GM21717 (cell line): ENCODE measurements around the gene SCN1A.

Source experiments
- ATAC-seq: cut with Tn5 transposase; IDR thresholded peaks from one replicate; pipeline ENCODE4 v1.9.1; 2021; ENCODE audit warnings: mild to moderate bottlenecking, moderate library complexity; ENCODE audit not compliant: unreplicated experiment

SCN1A gene

DNA sequence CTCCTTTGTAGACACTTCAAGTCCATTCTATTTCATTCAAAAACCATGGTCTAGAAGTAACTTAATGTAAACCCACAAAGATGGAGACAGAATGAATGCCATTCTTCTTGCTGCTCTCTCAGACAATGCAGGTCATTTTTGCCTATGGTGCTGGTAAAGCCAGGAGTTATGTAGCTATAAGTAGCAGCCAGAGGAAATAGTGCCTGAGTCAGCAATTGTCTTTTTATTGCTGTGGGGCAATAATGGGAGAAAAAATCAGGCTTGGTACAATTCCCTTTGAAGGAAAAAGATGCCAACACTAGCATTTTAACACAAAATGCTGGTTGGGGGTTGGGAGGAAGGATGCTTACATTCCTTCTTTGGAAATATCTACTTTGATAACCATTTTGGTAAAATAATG is 43.5 kb downstream of the SCN1A start:
- ATAC-seq: no peak

DNA sequence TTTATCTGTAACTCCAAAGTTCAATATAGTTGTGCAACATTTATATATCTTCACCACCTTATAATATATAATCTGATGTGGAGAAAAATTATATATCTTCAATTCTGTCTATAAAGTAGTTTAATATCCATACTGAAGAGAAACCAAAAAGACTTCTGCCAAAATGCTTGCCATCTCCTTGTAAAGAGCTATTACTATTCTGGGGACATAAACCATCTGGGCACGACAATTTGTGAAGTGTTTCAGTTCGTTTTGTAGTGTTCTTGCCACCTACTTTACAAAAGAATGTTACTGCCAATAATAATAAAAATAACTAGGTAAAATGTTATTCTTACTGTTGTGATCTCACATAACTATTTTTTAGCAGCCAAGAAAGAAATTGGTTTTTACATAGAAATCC is 45.1 kb downstream of the SCN1A start:
- no peak for ATAC-seq

GRCh38 chr2:166081852-166082251 is 46.0 kb downstream of the SCN1A start:
- ATAC-seq: no peak

GRCh38 chr2:166081131-166081632 is 46.6 kb downstream of the SCN1A start:
- ATAC-seq: no peak

DNA sequence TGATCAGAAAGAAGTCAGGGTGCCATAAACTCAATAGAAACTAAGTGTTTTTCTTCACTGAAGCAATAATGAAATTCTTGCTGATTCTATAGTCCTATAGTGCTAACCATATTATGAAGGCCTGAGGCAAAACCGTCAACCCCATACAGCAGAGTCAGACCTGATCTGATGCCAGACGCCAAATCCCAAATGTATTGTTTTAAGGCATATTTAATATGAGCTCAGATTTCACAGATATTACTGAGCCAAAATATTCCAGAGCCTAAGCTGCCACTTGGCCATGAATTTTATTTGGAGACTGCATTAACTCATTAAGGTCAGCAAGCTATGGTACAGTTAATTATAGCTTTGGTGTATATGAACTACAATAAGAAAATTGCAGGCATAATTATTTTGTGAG is 53.4 kb downstream of the SCN1A start:
- ATAC-seq: no peak

DNA sequence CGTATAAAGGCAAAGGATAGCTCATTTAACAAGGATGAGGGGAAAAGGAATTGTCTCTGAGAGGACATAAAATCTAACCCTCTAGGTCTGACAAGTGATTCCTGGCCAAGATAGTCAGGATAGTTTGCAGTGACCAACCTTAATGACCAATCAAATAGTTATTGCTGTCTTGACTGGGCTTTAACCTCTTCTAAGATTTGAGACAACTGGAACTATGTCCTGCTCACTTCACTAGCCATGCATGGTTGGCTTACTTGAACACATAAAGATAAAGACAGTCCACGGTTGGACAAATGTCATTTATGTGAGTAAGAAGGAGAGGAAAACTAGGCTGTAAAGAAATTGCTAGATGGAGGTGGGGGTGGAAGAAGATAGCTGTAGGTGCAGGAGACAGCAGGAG is 53.8 kb downstream of the SCN1A start:
- no peak for ATAC-seq

GRCh38 chr2:166070231-166070630 is 57.6 kb downstream of the SCN1A start:
- no peak for ATAC-seq

DNA sequence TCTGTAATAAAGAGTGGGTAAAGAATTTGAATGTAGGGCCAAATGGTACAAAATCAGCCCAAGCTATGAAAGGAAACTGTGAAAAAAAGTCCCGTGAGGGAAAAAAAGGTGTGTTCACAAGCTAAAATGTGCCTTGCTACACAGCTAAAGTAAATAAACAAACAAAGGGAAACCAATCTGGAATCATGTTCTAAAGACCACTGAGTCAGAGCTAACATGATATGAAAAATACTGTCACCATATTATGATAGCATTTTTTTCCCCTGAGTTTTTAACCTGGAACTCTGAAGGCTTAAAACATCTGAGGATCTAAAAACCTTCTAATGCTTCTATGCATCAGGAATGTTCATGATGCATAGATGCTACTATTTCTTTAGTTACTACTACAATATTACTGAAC is 58.8 kb downstream of the SCN1A start:
- no peak for ATAC-seq

- ATAC-seq: no peak
Measured at GRCh38 chr2:166067229-166067628, 60.6 kb downstream of the SCN1A start.

DNA sequence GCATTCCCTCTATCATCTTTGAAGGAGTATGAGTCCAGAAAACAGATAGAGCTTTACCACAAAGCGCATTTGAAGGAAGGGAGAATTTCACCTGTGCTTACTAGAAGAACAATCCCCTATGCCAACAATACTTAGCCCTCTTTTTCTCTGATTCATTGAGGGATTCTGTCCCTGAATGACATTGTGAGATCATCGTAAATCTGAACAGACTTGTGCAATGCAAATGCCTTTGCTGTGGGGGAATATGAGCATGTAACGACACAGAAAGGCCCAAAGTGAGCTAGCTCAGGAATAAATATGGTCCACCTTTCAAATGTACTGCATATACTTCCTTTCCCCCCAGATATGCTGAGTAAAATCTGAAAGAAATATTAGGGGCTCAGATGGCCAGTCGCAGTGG is 67.6 kb downstream of the SCN1A start:
- no peak for ATAC-seq

DNA sequence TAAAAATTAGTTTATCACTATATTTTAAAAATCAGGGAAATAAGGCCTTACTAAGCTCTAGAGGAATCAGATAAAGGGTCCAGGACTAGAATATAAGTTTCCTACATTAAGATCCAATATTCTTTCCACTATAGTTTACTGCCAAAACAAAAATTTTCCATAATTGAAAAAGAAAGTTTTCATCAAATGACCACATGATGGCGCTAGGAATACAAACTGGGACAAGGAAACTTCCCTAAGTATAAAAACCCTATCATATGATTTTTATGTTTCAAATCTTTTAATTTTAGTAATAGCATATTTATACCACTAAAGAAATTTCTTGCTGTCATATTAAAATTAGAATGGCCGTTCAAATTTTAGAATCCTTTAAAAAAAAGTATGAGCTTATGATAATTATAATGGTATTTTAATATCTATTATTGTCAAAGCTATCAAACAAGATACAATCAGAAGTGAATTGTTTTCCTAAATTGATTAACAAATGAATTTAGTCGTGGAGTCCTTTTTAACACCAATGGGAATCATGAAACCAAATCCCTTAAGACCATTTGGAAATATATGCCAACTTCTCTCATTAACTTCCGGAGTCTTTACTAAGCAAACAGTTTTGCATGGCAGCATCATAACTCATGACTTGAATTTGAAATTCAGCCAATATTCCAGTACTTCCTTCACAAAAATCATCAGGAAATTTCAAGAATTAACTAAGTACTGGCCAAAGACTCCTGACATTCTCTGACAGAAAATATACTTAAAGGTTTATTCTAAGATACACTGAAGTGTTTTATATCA is 70.3 kb downstream of the SCN1A start:
- no peak for ATAC-seq

- ATAC-seq: no peak
Measured at GRCh38 chr2:166044853-166045483, 82.9 kb downstream of the SCN1A start.

DNA sequence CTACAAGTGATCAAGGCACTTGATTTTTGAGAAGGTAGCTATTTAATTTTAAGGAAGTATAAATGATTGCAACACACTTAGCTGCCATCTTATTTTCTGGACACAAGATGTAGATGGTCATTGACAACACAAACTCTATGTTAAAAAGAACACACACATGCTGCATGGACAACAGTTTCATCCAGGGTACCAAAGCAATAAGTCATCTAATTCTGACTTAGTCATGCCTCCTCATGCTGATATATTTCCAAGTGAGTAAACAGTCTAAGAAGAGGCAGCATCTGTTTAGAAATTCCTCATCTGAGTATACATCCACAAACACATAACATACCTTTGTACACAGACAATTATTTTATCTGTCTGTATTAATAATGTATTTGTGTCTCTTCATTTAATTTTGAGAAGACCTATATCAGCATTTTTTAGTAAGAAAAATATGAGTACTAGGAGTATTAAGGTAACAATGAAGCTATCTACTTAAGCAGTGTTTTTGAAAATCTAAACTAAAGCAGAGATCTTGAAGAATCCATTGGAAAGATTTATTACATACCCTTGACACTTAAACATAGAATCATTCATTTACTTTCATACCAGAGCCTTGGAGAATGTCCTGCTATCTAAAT is 84.9 kb downstream of the SCN1A start:
- ATAC-seq: no peak

DNA sequence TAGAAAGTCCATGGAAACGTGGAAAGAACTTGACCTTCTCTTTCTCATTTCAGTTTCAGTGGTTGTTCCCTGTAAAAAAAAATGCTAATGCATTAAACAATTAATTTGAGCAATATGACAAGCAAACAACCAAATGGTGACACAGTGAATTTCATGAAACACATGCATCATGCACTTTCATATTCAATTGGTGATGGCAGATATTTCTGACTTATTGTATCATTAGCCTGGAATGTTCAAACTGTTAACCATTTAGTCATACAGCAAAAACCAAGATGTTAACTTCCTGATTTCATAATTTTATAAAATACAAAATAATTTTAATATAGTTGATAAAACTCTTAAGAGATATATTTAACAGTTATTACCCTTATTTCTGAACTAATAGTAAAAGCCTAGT is 85.5 kb downstream of the SCN1A start:
- no peak for ATAC-seq

GRCh38 chr2:166041613-166042012 is 86.2 kb downstream of the SCN1A start:
- ATAC-seq: no peak

GRCh38 chr2:166032361-166032760 is 95.5 kb downstream of the SCN1A start:
- ATAC-seq: no peak

DNA sequence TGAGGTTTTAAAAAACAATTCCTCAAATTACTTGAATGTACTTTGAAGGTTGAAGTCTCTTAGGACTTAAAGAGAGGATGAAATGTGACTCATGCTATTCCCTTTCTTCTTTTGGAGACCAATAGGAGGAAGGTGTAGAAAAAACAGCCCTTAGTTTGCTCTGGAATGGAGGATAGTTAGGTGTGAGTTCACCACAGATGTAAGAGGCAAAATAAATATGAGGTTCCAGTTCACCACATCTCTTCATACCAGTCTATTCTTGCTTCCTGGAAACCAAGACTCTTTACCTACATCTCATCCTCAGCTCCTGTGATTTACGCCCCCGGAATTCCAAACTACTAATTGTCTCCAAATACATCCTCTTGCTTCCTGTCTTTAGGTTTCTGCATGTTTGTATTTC is 96.8 kb downstream of the SCN1A start:
- ATAC-seq: no peak

- no peak for ATAC-seq
Measured at GRCh38 chr2:166025313-166025712, 102.5 kb downstream of the SCN1A start.

DNA sequence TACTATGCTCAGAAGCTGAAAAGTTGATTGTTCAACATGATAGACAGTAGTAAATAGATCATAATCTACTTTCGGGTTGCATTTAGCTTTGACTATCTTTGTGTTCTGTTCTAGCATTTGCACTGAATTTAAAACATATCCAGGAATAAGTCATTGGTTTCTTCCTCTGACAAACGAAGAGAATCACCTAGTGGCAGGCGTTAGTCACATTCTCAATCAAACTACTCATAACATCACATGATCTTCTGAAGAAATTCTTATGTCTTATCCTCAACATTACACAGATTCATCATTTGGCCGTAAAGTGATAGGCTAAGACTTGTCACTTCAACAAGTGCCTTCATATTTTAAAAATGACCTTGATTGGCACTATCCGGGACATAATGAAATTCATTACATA is 110.6 kb downstream of the SCN1A start:
- no peak for ATAC-seq

GRCh38 chr2:166013878-166014277 is 113.9 kb downstream of the SCN1A start:
- ATAC-seq: no peak

DNA sequence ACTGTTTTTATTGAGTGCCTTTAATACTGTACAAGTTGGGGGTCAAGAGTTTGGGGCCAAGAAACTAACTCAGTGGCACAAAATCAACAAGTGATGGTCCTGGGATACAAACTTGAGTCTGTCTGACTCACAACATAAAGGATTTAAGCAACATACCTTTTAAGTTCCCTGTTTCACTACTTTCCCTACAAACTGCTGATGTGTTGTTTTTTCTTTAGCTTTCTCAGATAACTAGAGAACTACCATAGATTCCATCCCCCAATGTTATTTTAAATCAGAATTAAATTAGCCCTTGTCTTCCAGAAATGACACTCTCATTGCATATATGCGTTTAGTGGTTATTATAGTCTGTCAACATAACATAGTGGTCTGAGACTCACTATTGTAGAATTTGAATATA is 116.2 kb downstream of the SCN1A start:
- no peak for ATAC-seq

DNA sequence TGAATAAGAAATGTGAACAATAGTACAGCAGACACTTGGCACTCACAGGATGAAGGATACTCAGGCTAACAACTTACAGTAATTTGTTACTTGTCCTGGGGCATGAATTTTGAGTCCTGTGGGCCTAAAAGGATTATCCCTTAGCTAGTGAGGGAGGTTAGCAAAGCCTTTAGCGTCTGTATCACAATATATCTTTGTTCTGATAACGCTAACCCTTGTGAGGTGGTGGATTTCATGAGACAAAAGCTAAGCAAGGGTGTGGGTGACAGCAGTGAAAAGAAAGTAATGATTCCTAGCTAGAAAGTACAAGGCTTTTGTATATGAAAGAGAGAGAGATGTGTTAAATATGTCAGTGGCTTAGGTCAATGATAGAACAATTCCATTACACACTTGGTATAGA is 127.4 kb downstream of the SCN1A start:
- no peak for ATAC-seq
